NCI-H526 treated with DMSO at 0.1 percent for 48 hours (cell line): ENCODE data around the gene HOXA10.

Source experiments
- DNase-seq: peaks from one replicate; lab custom pipeline; 2025; lab: John Stamatoyannopoulos, UW

Gene HOXA10

GRCh38 chr7:27128776-27129728 lies 45.1 kb downstream of the HOXA10 start:
- no peak for DNase-seq

DNA sequence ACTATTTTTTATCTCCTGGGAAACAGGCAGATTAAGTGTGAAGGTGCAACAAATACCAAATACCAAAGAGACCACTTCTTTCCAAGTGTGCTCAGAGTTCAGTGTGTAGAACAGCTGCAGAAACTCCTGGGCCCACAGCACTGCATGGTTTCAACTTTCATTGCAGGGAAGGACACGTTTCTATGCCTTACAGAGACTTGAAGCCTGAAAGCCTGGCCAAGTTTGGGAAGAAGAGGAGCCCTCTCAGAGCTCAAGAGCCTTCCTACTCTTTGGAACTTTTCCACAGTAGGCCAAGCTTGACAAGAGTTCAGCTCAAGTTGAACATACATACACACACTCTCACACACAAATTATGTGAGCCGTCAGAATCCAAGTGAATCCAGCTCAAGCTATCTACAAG lies 46.1 kb downstream of the HOXA10 start:
- DNase-seq = no peak

DNA sequence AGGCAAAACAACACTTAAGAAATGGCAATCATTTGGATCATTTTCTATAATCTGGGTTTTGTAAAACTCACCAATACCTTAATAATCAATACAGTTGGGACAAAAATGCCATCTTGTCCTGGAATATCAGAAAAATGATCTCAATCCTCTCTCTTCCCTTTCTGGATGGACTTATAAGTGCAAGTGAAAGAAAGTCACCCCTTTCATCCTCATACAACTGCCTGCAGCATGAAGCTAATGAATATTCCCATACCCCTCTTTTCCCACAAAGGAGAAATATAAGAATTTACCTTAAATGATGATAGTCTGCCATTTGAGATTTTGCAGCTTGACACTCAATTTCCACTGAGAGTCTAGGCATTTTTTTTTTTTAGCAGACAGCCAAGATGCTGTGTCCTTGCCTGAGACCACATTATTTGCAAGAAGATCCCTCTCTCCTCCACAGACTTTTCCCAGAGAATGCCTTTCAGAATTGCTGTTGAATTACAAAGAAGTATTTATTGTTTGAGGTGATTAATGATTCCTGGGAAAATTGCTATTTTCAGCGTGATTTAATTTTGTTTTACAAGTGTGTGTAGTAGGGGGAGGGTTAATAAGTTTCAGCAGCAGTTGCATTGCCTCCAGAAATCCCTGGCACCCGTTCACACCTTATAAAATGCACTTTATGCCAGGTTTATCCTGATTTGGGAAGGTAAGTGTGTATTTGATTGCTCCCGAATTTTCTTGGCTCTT lies 47.4 kb downstream of the HOXA10 start:
- no peak for DNase-seq

DNA sequence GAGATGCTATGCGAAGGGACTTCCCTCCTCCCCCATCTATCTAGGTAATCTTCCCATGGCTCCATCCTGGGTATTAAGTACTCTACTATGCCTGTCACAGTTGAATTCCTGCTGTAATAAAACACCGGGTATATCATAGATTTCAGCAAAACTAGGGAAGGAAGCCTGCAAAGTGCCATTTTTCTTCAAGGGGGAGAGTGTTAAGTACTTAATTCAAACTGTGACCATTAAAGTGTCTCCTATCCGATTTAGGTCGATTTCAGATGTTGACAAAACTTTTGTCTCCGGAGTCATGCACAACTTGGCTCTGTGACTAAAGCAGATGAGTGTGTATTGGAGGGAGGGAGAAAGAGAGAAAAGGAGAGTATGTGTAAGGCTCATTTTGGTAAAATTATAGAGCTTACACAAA lies 48.1 kb downstream of the HOXA10 start:
- no peak for DNase-seq

- no peak for DNase-seq
Observed at GRCh38 chr7:27124902-27125689, 49.0 kb downstream of the HOXA10 start.

- no peak for DNase-seq
Observed at GRCh38 chr7:27124096-27124901, 49.8 kb downstream of the HOXA10 start.

- no peak for DNase-seq
Observed at GRCh38 chr7:27123477-27124053, 50.6 kb downstream of the HOXA10 start.

DNA sequence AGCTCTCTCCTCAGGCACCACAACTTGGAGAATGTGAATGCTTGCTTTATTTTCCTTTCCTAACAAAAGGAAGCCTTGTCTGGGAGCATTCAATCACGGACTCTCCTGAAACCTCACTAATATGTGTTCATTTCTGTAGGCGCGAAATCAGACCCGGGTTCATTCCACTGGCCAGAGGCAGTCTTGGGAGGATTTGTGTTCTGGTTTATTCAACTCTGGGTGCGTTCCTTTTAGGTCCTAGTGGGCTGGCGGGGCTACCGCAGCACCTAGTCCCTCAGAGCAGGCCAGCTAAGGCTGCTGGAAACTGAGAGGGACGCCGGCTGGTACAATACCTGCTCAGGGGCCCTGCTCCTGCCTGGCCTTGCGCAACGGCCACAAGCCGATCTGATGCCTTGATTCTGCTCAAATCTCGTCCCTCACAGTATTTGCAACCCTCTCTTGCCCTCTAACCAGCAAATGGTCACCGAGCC lies 51.1 kb downstream of the HOXA10 start:
- no peak for DNase-seq

- DNase-seq = no peak
Observed at GRCh38 chr7:27122077-27122910, 51.8 kb downstream of the HOXA10 start.

- DNase-seq = no peak
Observed at GRCh38 chr7:27121684-27122076, 52.4 kb downstream of the HOXA10 start.
